ENCODE data around the gene LYVE1. TPM values are rescaled to one million over a fixed set of nuclear protein-coding genes. Genes with fewer than 3 reads are reported as not detected.
A peak's percentile ranks its signal among the peaks of the same experiment; 100 is the strongest.

Gene LYVE1
- total RNA-seq, 6 experiments from 2014 or later = 9.3 to 60.8 (median 28.3) TPM

GRCh38 chr11:10584071-10584501 lies 15.6 kb upstream of the LYVE1 start:
- Histone ChIP-seq H3K4me3 (no peak overlapping the region), H3K36me3 (no peaks in the 10 kb centered on the region), H3K27me3 (no peaks in the 10 kb centered on the region), H3K9me3 (no peaks in the 10 kb centered on the region), H3K27ac (no peak overlapping the region), H3K4me1 (no peaks in the 10 kb centered on the region)
- intact Hi-C loops (cut with DNase I) = no loop called here
- peak in 3 of 4 donors; percentile 20 to 36 (median 31) for ATAC-seq
- no peak for TF ChIP-seq POLR2A (IDR thresholded peaks at IDR 0.05)
- no peak for TF ChIP-seq CTCF (IDR thresholded peaks at IDR 0.05)
- WGBS (ENCODE audit: insufficient coverage, low coverage, low lambda C conversion rate, missing lambda C conversion rate) = 15% methylated on average over 2 of the region's 3 CpGs
- DNase-seq = no peak

- Histone ChIP-seq H3K4me1 (no peaks in the 10 kb centered on the region), H3K36me3 (no peaks in the 10 kb centered on the region), H3K4me3 (no peak overlapping the region), H3K9me3 (no peaks in the 10 kb centered on the region), H3K27me3 (no peaks in the 10 kb centered on the region), H3K27ac (peak overlapping the region; percentile 53 to 63 (median 60))
- DNase-seq (peak in 2 of 3 donors; percentile 50 to 70), ATAC-seq (peak; percentile 69 to 76 (median 71))
- intact Hi-C loops (cut with DNase I) = no loop called here
- WGBS (ENCODE audit: insufficient coverage, low coverage, low lambda C conversion rate, missing lambda C conversion rate) = 34% methylated on average over 3 of the region's 4 CpGs
- no peak for TF ChIP-seq POLR2A (IDR thresholded peaks at IDR 0.05)
- no peak for TF ChIP-seq CTCF (IDR thresholded peaks at IDR 0.05)
Observed at GRCh38 chr11:10581481-10582019, 13.1 kb upstream of the LYVE1 start.

- no peak for DNase-seq
- TF ChIP-seq POLR2A (IDR thresholded peaks at IDR 0.05) (no peak), CTCF (IDR thresholded peaks at IDR 0.05) (no peak)
- peak in 3 of 4 donors; percentile 33 to 62 (median 56) for ATAC-seq
- no peaks in the 10 kb centered on the region for H3K36me3 ChIP-seq
- H3K27ac ChIP-seq = peak overlapping the region in 2 of 3 donors; percentile 53 to 60
- no peaks in the 10 kb centered on the region for H3K4me1 ChIP-seq
- no peak overlapping the region for H3K4me3 ChIP-seq
- no peaks in the 10 kb centered on the region for H3K9me3 ChIP-seq
- WGBS (ENCODE audit: insufficient coverage, low coverage, low lambda C conversion rate, missing lambda C conversion rate) = 37% methylated on average over 2 of the region's 4 CpGs
- intact Hi-C loops (cut with DNase I) = no loop called here
- no peaks in the 10 kb centered on the region for H3K27me3 ChIP-seq
Observed at GRCh38 chr11:10580623-10581022, 12.2 kb upstream of the LYVE1 start.

- H3K9me3 ChIP-seq = no peaks in the 10 kb centered on the region
- no peak overlapping the region for H3K27ac ChIP-seq
- 65% methylated on average over 3 of the region's 3 CpGs for WGBS (ENCODE audit: insufficient coverage, low coverage, low lambda C conversion rate, missing lambda C conversion rate)
- H3K4me1 ChIP-seq = no peaks in the 10 kb centered on the region
- DNase-seq (no peak), ATAC-seq (no peak)
- no peak overlapping the region for H3K4me3 ChIP-seq
- no peak for TF ChIP-seq POLR2A (IDR thresholded peaks at IDR 0.05)
- TF ChIP-seq CTCF (IDR thresholded peaks at IDR 0.05) = no peak
- no peaks in the 10 kb centered on the region for H3K27me3 ChIP-seq
- H3K36me3 ChIP-seq = no peaks in the 10 kb centered on the region
- intact Hi-C loops (cut with DNase I) = no loop called here
Observed at GRCh38 chr11:10579700-10580099, 11.2 kb upstream of the LYVE1 start.

GRCh38 chr11:10576035-10576398 lies 7.6 kb upstream of the LYVE1 start:
- 77% methylated on average over 3 of the region's 4 CpGs for whole genome bisulfite sequencing (ENCODE audit: insufficient coverage, low coverage, low lambda C conversion rate, missing lambda C conversion rate)
- no peaks in the 10 kb centered on the region for H3K4me1 ChIP-seq
- no peaks in the 10 kb centered on the region for H3K27me3 ChIP-seq
- no peak for DNase-seq
- intact Hi-C loops (cut with DNase I) = no loop called here
- TF ChIP-seq CTCF (IDR thresholded peaks at IDR 0.05) (no peak), POLR2A (IDR thresholded peaks at IDR 0.05) (no peak)
- no peaks in the 10 kb centered on the region for H3K36me3 ChIP-seq
- ATAC-seq = no peak
- H3K27ac ChIP-seq = no peak overlapping the region
- H3K4me3 ChIP-seq = no peak overlapping the region
- no peaks in the 10 kb centered on the region for H3K9me3 ChIP-seq
